Measurements from ENCODE around the gene SPINT2. TPM values are rescaled to one million over a fixed set of nuclear protein-coding genes. Genes with fewer than 3 reads are reported as not detected.

The SPINT2 gene
- total and polyA plus RNA-seq, 2 of the 13 experiments (the other 11 are each of a cell fraction or from before 2014, with no cell fraction given) = 0.31 to 0.77 TPM

DNA sequence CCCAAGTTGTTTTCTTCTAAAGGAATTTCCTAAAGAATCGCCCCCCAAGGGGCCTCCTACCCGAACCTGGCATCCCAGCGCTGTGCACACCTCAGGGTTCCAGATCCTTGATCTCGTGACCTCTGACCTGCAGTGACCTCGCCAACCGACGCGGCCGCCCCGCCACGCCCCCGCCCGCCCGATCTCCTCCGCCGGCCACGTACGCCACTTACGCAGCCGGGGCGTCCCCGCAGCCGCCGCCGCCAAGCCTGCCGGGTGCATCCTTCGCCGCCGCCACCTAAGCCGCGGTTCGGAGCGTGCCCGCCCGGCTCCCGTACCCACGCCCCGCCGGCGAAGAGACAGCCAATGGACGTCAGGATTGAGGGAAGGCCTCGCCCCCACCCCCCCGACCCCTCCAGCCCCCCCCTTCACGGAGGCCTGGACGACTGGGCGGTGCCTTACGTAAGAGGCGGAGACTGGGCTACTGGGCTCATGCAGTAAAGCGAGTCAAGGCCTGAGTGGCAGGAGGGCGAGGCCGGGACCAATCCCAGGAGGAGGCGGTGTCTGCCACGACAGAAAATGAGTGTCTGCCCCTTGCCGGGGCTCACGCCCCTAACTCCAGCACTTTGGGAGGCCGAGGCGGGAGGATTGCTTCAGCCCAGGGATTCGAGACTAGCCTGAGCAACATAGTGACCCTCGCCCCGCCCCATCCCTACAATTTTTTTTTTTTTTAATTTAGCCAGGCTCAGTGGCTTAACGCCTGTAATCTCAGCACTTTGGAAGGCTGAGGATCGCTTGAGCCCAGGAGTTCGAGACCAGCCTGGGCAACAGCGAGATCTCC is 51.5 kb downstream of the SPINT2 start, which contains the start of gene YIF1B (continued):
- TF ChIP-seq, protein P1, sequence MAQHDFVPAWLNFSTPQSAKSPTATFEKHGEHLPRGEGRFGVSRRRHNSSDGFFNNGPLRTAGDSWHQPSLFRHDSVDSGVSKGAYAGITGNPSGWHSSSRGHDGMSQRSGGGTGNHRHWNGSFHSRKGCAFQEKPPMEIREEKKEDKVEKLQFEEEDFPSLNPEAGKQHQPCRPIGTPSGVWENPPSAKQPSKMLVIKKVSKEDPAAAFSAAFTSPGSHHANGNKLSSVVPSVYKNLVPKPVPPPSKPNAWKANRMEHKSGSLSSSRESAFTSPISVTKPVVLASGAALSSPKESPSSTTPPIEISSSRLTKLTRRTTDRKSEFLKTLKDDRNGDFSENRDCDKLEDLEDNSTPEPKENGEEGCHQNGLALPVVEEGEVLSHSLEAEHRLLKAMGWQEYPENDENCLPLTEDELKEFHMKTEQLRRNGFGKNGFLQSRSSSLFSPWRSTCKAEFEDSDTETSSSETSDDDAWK (CRISPR knock-in tag; IDR thresholded peaks at IDR 0.05) = no peak
- no peak for TF ChIP-seq ZFP37 (CRISPR knock-in tag; IDR thresholded peaks at IDR 0.05; ENCODE audit: borderline replicate concordance)
- TF ChIP-seq, protein P2, sequence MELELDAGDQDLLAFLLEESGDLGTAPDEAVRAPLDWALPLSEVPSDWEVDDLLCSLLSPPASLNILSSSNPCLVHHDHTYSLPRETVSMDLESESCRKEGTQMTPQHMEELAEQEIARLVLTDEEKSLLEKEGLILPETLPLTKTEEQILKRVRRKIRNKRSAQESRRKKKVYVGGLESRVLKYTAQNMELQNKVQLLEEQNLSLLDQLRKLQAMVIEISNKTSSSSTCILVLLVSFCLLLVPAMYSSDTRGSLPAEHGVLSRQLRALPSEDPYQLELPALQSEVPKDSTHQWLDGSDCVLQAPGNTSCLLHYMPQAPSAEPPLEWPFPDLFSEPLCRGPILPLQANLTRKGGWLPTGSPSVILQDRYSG (CRISPR knock-in tag; IDR thresholded peaks at IDR 0.05) = no peak
- TF ChIP-seq PHF21A (CRISPR knock-in tag; IDR thresholded peaks at IDR 0.05) = peak; percentile 38; the same call in 1 of the 2 replicates
- TF ChIP-seq SATB2 (CRISPR knock-in tag; IDR thresholded peaks at IDR 0.05) = no peak
- TF ChIP-seq, protein P3, sequence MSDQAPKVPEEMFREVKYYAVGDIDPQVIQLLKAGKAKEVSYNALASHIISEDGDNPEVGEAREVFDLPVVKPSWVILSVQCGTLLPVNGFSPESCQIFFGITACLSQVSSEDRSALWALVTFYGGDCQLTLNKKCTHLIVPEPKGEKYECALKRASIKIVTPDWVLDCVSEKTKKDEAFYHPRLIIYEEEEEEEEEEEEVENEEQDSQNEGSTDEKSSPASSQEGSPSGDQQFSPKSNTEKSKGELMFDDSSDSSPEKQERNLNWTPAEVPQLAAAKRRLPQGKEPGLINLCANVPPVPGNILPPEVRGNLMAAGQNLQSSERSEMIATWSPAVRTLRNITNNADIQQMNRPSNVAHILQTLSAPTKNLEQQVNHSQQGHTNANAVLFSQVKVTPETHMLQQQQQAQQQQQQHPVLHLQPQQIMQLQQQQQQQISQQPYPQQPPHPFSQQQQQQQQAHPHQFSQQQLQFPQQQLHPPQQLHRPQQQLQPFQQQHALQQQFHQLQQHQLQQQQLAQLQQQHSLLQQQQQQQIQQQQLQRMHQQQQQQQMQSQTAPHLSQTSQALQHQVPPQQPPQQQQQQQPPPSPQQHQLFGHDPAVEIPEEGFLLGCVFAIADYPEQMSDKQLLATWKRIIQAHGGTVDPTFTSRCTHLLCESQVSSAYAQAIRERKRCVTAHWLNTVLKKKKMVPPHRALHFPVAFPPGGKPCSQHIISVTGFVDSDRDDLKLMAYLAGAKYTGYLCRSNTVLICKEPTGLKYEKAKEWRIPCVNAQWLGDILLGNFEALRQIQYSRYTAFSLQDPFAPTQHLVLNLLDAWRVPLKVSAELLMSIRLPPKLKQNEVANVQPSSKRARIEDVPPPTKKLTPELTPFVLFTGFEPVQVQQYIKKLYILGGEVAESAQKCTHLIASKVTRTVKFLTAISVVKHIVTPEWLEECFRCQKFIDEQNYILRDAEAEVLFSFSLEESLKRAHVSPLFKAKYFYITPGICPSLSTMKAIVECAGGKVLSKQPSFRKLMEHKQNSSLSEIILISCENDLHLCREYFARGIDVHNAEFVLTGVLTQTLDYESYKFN (CRISPR knock-in tag; conservative IDR thresholded peaks at IDR 0.05) = no peak
- no peak for TF ChIP-seq CBFB (CRISPR knock-in tag; IDR thresholded peaks at IDR 0.05)
- no peak for TF ChIP-seq RAD21 (CRISPR knock-in tag; IDR thresholded peaks at IDR 0.05)
- TF ChIP-seq, protein P4, sequence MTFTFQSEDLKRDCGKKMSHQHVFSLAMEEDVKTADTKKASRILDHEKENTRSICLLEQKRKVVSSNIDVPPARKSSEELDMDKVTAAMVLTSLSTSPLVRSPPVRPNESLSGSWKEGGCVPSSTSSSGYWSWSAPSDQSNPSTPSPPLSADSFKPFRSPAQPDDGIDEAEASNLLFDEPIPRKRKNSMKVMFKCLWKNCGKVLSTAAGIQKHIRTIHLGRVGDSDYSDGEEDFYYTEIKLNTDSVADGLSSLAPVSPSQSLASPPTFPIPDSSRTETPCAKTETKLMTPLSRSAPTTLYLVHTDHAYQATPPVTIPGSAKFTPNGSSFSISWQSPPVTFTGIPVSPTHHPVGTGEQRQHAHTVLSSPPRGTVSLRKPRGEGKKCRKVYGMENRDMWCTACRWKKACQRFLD (CRISPR knock-in tag; IDR thresholded peaks at IDR 0.05; ENCODE audit: borderline replicate concordance) = no peak
- TF ChIP-seq IKZF4 (CRISPR knock-in tag; IDR thresholded peaks at IDR 0.05; ENCODE audit: borderline replicate concordance, low read depth, not compliant biosample characterization) = no peak
- TF ChIP-seq ZFY (CRISPR knock-in tag; IDR thresholded peaks at IDR 0.05) = peak; percentile 32; the same call in 1 of the 2 replicates
- TF ChIP-seq CBX5 (CRISPR knock-in tag; IDR thresholded peaks at IDR 0.05; ENCODE audit: borderline replicate concordance) = no peak
- TF ChIP-seq, protein P5, sequence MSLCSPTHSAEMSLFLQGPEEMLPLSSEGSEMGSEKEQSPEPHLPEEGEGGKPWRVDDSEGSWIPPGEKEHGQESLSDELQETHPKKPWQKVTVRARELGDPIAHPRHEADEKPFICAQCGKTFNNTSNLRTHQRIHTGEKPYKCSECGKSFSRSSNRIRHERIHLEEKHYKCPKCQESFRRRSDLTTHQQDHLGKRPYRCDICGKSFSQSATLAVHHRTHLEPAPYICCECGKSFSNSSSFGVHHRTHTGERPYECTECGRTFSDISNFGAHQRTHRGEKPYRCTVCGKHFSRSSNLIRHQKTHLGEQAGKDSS (CRISPR knock-in tag; IDR thresholded peaks at IDR 0.05; ENCODE audit: borderline replicate concordance, low read depth) = no peak
- no peak for TF ChIP-seq CCAR2 (optimal IDR thresholded peaks at IDR 0.05; ENCODE audit: low read depth, low read length)
